Skeletal muscle tissue (tissue), 4 donors: ENCODE results near the gene MPPED1. TPM values are rescaled to one million over a fixed set of nuclear protein-coding genes. Genes with fewer than 3 reads are reported as not detected.

Experiments
- H3K27ac ChIP-seq: one replicate; pipeline ENCODE4 v1.7.0; 2013; ENCODE audit warnings: mild to moderate bottlenecking, low read depth, low read length, inconsistent platforms
- H3K27me3 ChIP-seq, 3 donors: one replicate each; pipeline ENCODE4 v1.7.0; 2013; ENCODE audit warnings: low read length in 3 of 3; ENCODE audit not compliant: control insufficient read depth in 3 of 3, insufficient read depth in 3 of 3
- H3K36me3 ChIP-seq, 3 donors: one replicate each; pipeline ENCODE4 v1.7.0; 2013; ENCODE audit warnings: low read length in 3 of 3; ENCODE audit not compliant: control insufficient read depth in 3 of 3, insufficient read depth in 3 of 3
- H3K4me1 ChIP-seq, 3 donors: one replicate each; pipeline ENCODE4 v1.7.0; 2013; ENCODE audit warnings: low read length in 3 of 3, mild to moderate bottlenecking in 3 of 3; ENCODE audit not compliant: control insufficient read depth in 3 of 3, insufficient read depth in 3 of 3
- H3K4me3 ChIP-seq, 3 donors: one replicate each; pipeline ENCODE4 v1.7.0; 2013; ENCODE audit warnings: low read length in 3 of 3
- H3K9ac ChIP-seq, 3 donors: one replicate each; pipeline ENCODE4 v1.7.0; 2013; ENCODE audit warnings: low read length in 3 of 3, mild to moderate bottlenecking in 3 of 3, moderate library complexity in 2 of 3, low read depth in 1 of 3
- H3K9me3 ChIP-seq, 3 donors: one replicate each; pipeline ENCODE4 v1.7.0; 2013; ENCODE audit warnings: low read length in 3 of 3; ENCODE audit not compliant: control insufficient read depth in 3 of 3
- total RNA-seq: library from RNA; depleted of rRNA; stranded (reverse); fragments of >200 nt; gene quantifications from one replicate; pipeline ENCODE4 v1.2.3, GENCODE V29; 2014
- donor health status: Osteomylitis.

The MPPED1 gene
- total RNA-seq, 1 donor from 2014 or later = under 0.01 TPM

GRCh38 chr22:43471606-43472135, 59.9 kb downstream of the MPPED1 start:
- Histone ChIP-seq H3K27me3 (peaks cover 38 to 62% (median 52%) of the 10 kb centered on the region in 3 donors), H3K27ac (no peak overlapping the region), H3K4me3 (no peak overlapping the region)

GRCh38 chr22:43473031-43473430, 61.2 kb downstream of the MPPED1 start:
- Histone ChIP-seq H3K27ac (no peak overlapping the region), H3K27me3 (peaks cover 31 to 55% (median 48%) of the 10 kb centered on the region in 3 donors), H3K9me3 (no peaks in the 10 kb centered on the region), H3K4me3 (no peak overlapping the region), H3K9ac (no peak overlapping the region), H3K36me3 (no peaks in the 10 kb centered on the region), H3K4me1 (no peaks in the 10 kb centered on the region)

More at GRCh38 chr22:43471606-43472135, 59.9 kb downstream of the MPPED1 start:
- Histone ChIP-seq H3K36me3 (no peaks in the 10 kb centered on the region), H3K4me1 (no peaks in the 10 kb centered on the region), H3K9me3 (no peaks in the 10 kb centered on the region), H3K9ac (no peak overlapping the region)

- H3K36me3 ChIP-seq = no peaks in the 10 kb centered on the region
- H3K4me1 ChIP-seq = no peaks in the 10 kb centered on the region
- no peak overlapping the region for H3K9ac ChIP-seq
- H3K27me3 ChIP-seq = peaks cover 27 to 51% (median 44%) of the 10 kb centered on the region in 3 donors
- H3K27ac ChIP-seq = no peak overlapping the region
- H3K9me3 ChIP-seq = no peaks in the 10 kb centered on the region
- H3K4me3 ChIP-seq = no peak overlapping the region
Measured at GRCh38 chr22:43473441-43473840, 61.6 kb downstream of the MPPED1 start.

- no peak overlapping the region for H3K9ac ChIP-seq
- H3K4me3 ChIP-seq = no peak overlapping the region
- no peaks in the 10 kb centered on the region for H3K36me3 ChIP-seq
- no peaks in the 10 kb centered on the region for H3K9me3 ChIP-seq
- no peak overlapping the region for H3K27ac ChIP-seq
- H3K4me1 ChIP-seq = no peaks in the 10 kb centered on the region
- peaks cover 20 to 48% (median 34%) of the 10 kb centered on the region in 3 donors for H3K27me3 ChIP-seq
Measured at GRCh38 chr22:43474161-43475101, 62.6 kb downstream of the MPPED1 start.

- Histone ChIP-seq H3K27me3 (peaks cover 16 to 46% (median 29%) of the 10 kb centered on the region in 3 donors), H3K9ac (no peak overlapping the region), H3K27ac (no peak overlapping the region), H3K4me3 (no peak overlapping the region), H3K9me3 (no peaks in the 10 kb centered on the region), H3K36me3 (no peaks in the 10 kb centered on the region), H3K4me1 (no peaks in the 10 kb centered on the region)
Measured at GRCh38 chr22:43475549-43476076, 63.8 kb downstream of the MPPED1 start.

- H3K9ac ChIP-seq = no peak overlapping the region
- H3K27ac ChIP-seq = no peak overlapping the region
- H3K4me3 ChIP-seq = no peak overlapping the region
- no peaks in the 10 kb centered on the region for H3K36me3 ChIP-seq
- H3K4me1 ChIP-seq = no peaks in the 10 kb centered on the region
- H3K9me3 ChIP-seq = no peaks in the 10 kb centered on the region
- peaks cover 10 to 39% (median 22%) of the 10 kb centered on the region in 3 donors for H3K27me3 ChIP-seq
Measured at GRCh38 chr22:43476341-43476740, 64.5 kb downstream of the MPPED1 start.

GRCh38 chr22:43476751-43477725, 65.2 kb downstream of the MPPED1 start:
- peaks cover 4 to 39% (median 20%) of the 10 kb centered on the region in 3 donors for H3K27me3 ChIP-seq

GRCh38 chr22:43477966-43478365, 66.2 kb downstream of the MPPED1 start:
- Histone ChIP-seq H3K4me3 (no peak overlapping the region), H3K9ac (no peak overlapping the region), H3K9me3 (no peaks in the 10 kb centered on the region), H3K36me3 (no peaks in the 10 kb centered on the region), H3K27me3 (peaks cover 4 to 41% (median 28%) of the 10 kb centered on the region in 3 donors), H3K4me1 (no peaks in the 10 kb centered on the region), H3K27ac (no peak overlapping the region)

More at GRCh38 chr22:43476751-43477725, 65.2 kb downstream of the MPPED1 start:
- Histone ChIP-seq H3K4me3 (no peak overlapping the region), H3K9ac (no peak overlapping the region), H3K36me3 (no peaks in the 10 kb centered on the region), H3K27ac (no peak overlapping the region), H3K9me3 (no peaks in the 10 kb centered on the region), H3K4me1 (no peaks in the 10 kb centered on the region)

- Histone ChIP-seq H3K36me3 (no peaks in the 10 kb centered on the region), H3K9ac (no peak overlapping the region), H3K9me3 (no peaks in the 10 kb centered on the region), H3K4me3 (no peak overlapping the region), H3K27ac (no peak overlapping the region), H3K4me1 (no peaks in the 10 kb centered on the region), H3K27me3 (peaks cover 4 to 36% (median 30%) of the 10 kb centered on the region in 3 donors)
Measured at GRCh38 chr22:43478621-43479300, 66.9 kb downstream of the MPPED1 start.
